K562 (cell line): Measurements from ENCODE around the gene NTN3. TPM values are rescaled to one million over a fixed set of nuclear protein-coding genes. Genes with fewer than 3 reads are reported as not detected.

Experiments
- ATAC-seq: fragments of 200-7000 bp; cut with Tn5 transposase; 3 replicates; pipeline ENCODE4 v1.9.1; 2020; ENCODE audit warnings: moderate library complexity
- BruUV-seq: library from RNA; stranded (reverse); fragments of 400-500 nt; replicated peaks from 2 replicates; lab custom pipeline; 2021; lab: Mats Ljungman, UMichigan
- CTCF ChIA-PET: fragments of 300-600 bp; formaldehyde crosslinking; extraction: SDS; loops from one replicate; lab custom pipeline; 2021; ENCODE audit warnings: low intra/inter-chr PET ratio; lab: Yijun Ruan, JAX
- POLR2A ChIA-PET: fragments of 300-600, 350-650 bp; sonication (Branson Sonifier 250); formaldehyde crosslinking; extraction: SDS; loops from one replicate; lab custom pipeline; 2021; ENCODE audit warnings: antibody characterized with exemption, inconsistent platforms; lab: Yijun Ruan, JAX
- DNase-seq, 4 experiments: peaks; one replicate each; pipeline versions ENCODE4 v3.0.0 to v3.0.0-alpha.2; 2011 to 2018; ENCODE audit warnings: low spot score in 3 of 4, mixed read lengths in 3 of 4; ENCODE audit errors: extremely low read depth in 1 of 4
- FAIRE-seq: peaks from 2 replicates; lab custom pipeline; 2011; peaks lifted over from hg19 to GRCh38; lab: Jason Lieb, UNC
- H2AFZ ChIP-seq: 2 replicates; pipeline ENCODE4 v1.6.0; 2011; ENCODE audit warnings: low read depth, low read length, control low read depth, inconsistent platforms
- H3K27ac ChIP-seq: fragments of 200-600 bp; 3 replicates; pipeline ENCODE4 v1.8.0; 2011; ENCODE audit warnings: low read depth, mild to moderate bottlenecking, control low read depth, inconsistent platforms, low read length, moderate library complexity, mixed read lengths; ENCODE audit errors: extremely low read depth
- H3K27me3 ChIP-seq, 2 experiments: fragments of 300-600 bp in 1 of 2; 2 replicates in 1 of 2; 3 replicates in 1 of 2; pipeline versions ENCODE4 v1.6.0 to v1.8.0; 2011; ENCODE audit warnings: inconsistent platforms in 2 of 2, low read length in 2 of 2, mild to moderate bottlenecking in 1 of 2, mixed read lengths in 1 of 2, moderate library complexity in 1 of 2; ENCODE audit not compliant: control insufficient read depth in 2 of 2, insufficient read depth in 2 of 2
- H3K36me3 ChIP-seq: fragments of 300-600 bp; 3 replicates; pipeline ENCODE4 v1.8.0; 2011; ENCODE audit warnings: mild to moderate bottlenecking, low read length, inconsistent platforms; ENCODE audit not compliant: control insufficient read depth, insufficient read depth
- H3K4me1 ChIP-seq, 2 experiments: fragments of 200-600 bp in 1 of 2; replicated peaks in 1 of 2; 2 replicates in 1 of 2; 3 replicates in 1 of 2; pipeline versions ENCODE4 v1.5.1 to v1.8.0; 2011; ENCODE audit warnings: inconsistent platforms in 2 of 2, low read length in 2 of 2, mild to moderate bottlenecking in 1 of 2, mixed read lengths in 1 of 2, moderate library complexity in 1 of 2; ENCODE audit not compliant: control insufficient read depth in 2 of 2, insufficient read depth in 2 of 2
- H3K4me2 ChIP-seq: 2 replicates; pipeline ENCODE4 v1.6.1; 2011; ENCODE audit warnings: low read length, control low read depth, inconsistent platforms, mixed read lengths; ENCODE audit not compliant: insufficient read depth
- H3K4me3 ChIP-seq: fragments of 200-600 bp; sonication (generic), shearing (Covaris generic); 2 replicates; pipeline ENCODE4 v1.5.1; 2016; ENCODE audit warnings: control low read depth, inconsistent platforms
- H3K79me2 ChIP-seq: fragments of 200-600 bp; 3 replicates; pipeline ENCODE4 v1.8.0; 2011; ENCODE audit warnings: low read length, inconsistent platforms; ENCODE audit not compliant: control insufficient read depth, insufficient read depth
- H3K9ac ChIP-seq, 2 experiments: 2 replicates each; pipeline versions ENCODE4 v1.6.0 to v1.6.1; 2011; ENCODE audit warnings: low read depth in 2 of 2, low read length in 2 of 2, control low read depth in 1 of 2, inconsistent platforms in 1 of 2, mild to moderate bottlenecking in 1 of 2, mixed read lengths in 1 of 2; ENCODE audit not compliant: insufficient read depth in 1 of 2
- H3K9me1 ChIP-seq: one replicate; pipeline ENCODE4 v1.6.0; 2011; ENCODE audit warnings: inconsistent platforms, mild to moderate bottlenecking, low read length, moderate library complexity; ENCODE audit not compliant: control insufficient read depth, insufficient read depth
- H3K9me3 ChIP-seq: replicated peaks from 2 replicates; pipeline ENCODE4 v1.5.1; 2011; ENCODE audit warnings: low read depth, low read length, inconsistent platforms; ENCODE audit not compliant: control insufficient read depth, insufficient read depth
- H4K20me1 ChIP-seq: replicated peaks from 2 replicates; pipeline ENCODE4 v1.6.1; 2011; ENCODE audit warnings: low read length, inconsistent platforms, mixed read lengths; ENCODE audit not compliant: control insufficient read depth, insufficient read depth
- CREB3L1 ChIP-seq: fragments of 450-650 bp; IDR thresholded peaks from 2 replicates; pipeline ENCODE4 v1.6.1; 2014; ENCODE audit warnings: low read depth, mild to moderate bottlenecking, moderate library complexity, borderline replicate concordance
- CREM ChIP-seq: IDR thresholded peaks from 2 replicates; pipeline ENCODE4 v1.6.1; 2014; ENCODE audit warnings: antibody characterized with exemption, low read depth
- E2F4 ChIP-seq: sonication (generic); formaldehyde crosslinking; IDR thresholded peaks from 2 replicates; pipeline ENCODE4 v1.8.0; 2022; ENCODE audit warnings: mild to moderate bottlenecking, low read depth, missing genetic modification reagents
- ELF2 ChIP-seq: fragments of 250-450 bp; sonication (Bioruptor Pico); IDR thresholded peaks from 2 replicates; pipeline ENCODE4 v1.5.0; 2021; ENCODE audit warnings: mild to moderate bottlenecking
- FOXJ3 ChIP-seq: sonication (generic); formaldehyde crosslinking; IDR thresholded peaks from 2 replicates; pipeline ENCODE4 v1.4.0; 2020; ENCODE audit warnings: mild to moderate bottlenecking, missing genetic modification reagents
- HNRNPH1 ChIP-seq: fragments of 200-400 bp; formaldehyde crosslinking; optimal IDR thresholded peaks from 2 replicates; pipeline ENCODE3; 2017; ENCODE audit warnings: low read depth, mild to moderate bottlenecking, low read length, moderate library complexity
- LEF1 ChIP-seq: fragments of 450-650 bp; IDR thresholded peaks from 2 replicates; pipeline ENCODE4 v1.6.1; 2016; ENCODE audit warnings: mild to moderate bottlenecking
- NR3C1 ChIP-seq: sonication (generic); formaldehyde crosslinking; IDR thresholded peaks from 2 replicates; pipeline ENCODE4 v1.8.1; 2022; ENCODE audit warnings: missing genetic modification reagents
- PCBP1 ChIP-seq: fragments of 200-400 bp; formaldehyde crosslinking; IDR thresholded peaks from 2 replicates; pipeline ENCODE4 v1.6.1; 2018; ENCODE audit warnings: mild to moderate bottlenecking, low read depth, low read length; ENCODE audit not compliant: poor library complexity, severe bottlenecking
- WGBS: fragments of 100-300 bp; shearing (Covaris generic); methylation state at CpG from one replicate; pipeline ENCODE4 v1.1.6; 2016; ENCODE audit warnings: low coverage, mixed read lengths; ENCODE audit not compliant: insufficient coverage; ENCODE audit errors: missing lambda C conversion rate; 5-methylcytosine and 5-hydroxymethylcytosine counted together
- in situ Hi-C: fragments of 300-500 bp; cut with MboI; formaldehyde crosslinking; loops from 4 replicates; pipeline ENCODE4 v1.15.0; 2018; ENCODE audit warnings: inconsistent platforms, mixed read lengths
- intact Hi-C: fragments of 100-400 bp; cut with micrococcal nuclease; formaldehyde crosslinking; loops from 2 replicates; pipeline ENCODE4 v1.14.2; 2022
- polyA plus RNA-seq, 8 experiments: library from polyadenylated mRNA; depleted of rRNA in 4 of 8; stranded (reverse) in 5 of 8; unstranded in 3 of 8; fragments of >200 nt; fragmentation: Nextera tagmentation in 2 of 8; fragmentation: Illumina TruSeq in 1 of 8; extraction: Ambion mirVana in 2 of 8; extraction: Trizol in 1 of 8; gene quantifications; 2 replicates each; pipeline versions ENCODE4 v1.2.1 to v1.2.3, GENCODE V29; 2011 to 2014; ENCODE audit warnings: inconsistent platforms in 1 of 8, missing spikeins in 1 of 8
- total RNA-seq, 7 experiments: library from RNA; depleted of rRNA in 6 of 7; stranded (reverse); fragments of >200 nt in 6 of 7; fragmentation: Illumina TruSeq in 2 of 7; extraction: Trizol in 2 of 7; gene quantifications; 2 replicates each; pipeline versions ENCODE4 v1.2.1 to v1.2.3, GENCODE V29; 2011 to 2021; ENCODE audit warnings: low replicate concordance in 1 of 7

Gene NTN3
- total and polyA plus RNA-seq, 9 of the 15 experiments (the other 6 are each of a cell fraction or from before 2014, with no cell fraction given) = not detected

- no TSS peak for BruUV-seq
- ChIA-PET CTCF (no interaction called here), POLR2A (interaction anchor here (0.5 kb wide), 1 partner anchor 164 kb away, joined by 3 read pairs; no protein-coding TSS in a partner anchor)
- Histone ChIP-seq H4K20me1 (no peaks in the 10 kb centered on the region; the same call in none of the 2 replicates), H3K27me3 (no peaks in the 10 kb centered on the region), H3K9me1 (no peaks in the 10 kb centered on the region)
- no peak for FAIRE-seq
- no peak for DNase-seq
- no peak for TF ChIP-seq CREB3L1
- no peak for TF ChIP-seq HNRNPH1
- TF ChIP-seq LEF1 = no peak
- TF ChIP-seq FOXJ3 (CRISPR knock-in tag) = no peak
- TF ChIP-seq ELF2 (CRISPR knock-in tag) = no peak
- no peak for TF ChIP-seq NR3C1
- no peak for TF ChIP-seq CREM
- TF ChIP-seq PCBP1 = no peak
- TF ChIP-seq E2F4 = no peak
- TF ChIP-seq, all 486 proteins: peak for 0
- Histone ChIP-seq H3K79me2 (peaks cover 42% of the 10 kb centered on the region), H3K4me2 (no peak overlapping the region), H3K9ac (no peak overlapping the region), H3K27ac (no peak overlapping the region), H3K9me3 (no peaks in the 10 kb centered on the region), H3K36me3 (peaks cover 70% of the 10 kb centered on the region), H3K4me1 (peaks cover 17 to 27% of the 10 kb centered on the region in 2 experiments; a peak in 4 of 5 replicates), H2AFZ (no peak overlapping the region), H3K4me3 (no peak overlapping the region)
- intact Hi-C loops (no loop called here), in situ Hi-C loops (no loop called here)
- 97% methylated on average over 13 of the region's 15 CpGs for WGBS
- ATAC-seq = no peak
Measured at GRCh38 chr16:2432801-2433505, 38.1 kb upstream of the NTN3 start.
